Posterior cingulate gyrus (tissue), 11 donors: Measurements from ENCODE around the gene VN1R5.
"Not testable (repeated sequence)": the region's sequence is repeated elsewhere in the genome, so short reads cannot be mapped to it uniquely, and the experiment has no call there.

Experiments
- DNase-seq, 10 donors: peaks; one replicate each; pipeline versions ENCODE4 v3.0.0 to v3.0.0-alpha.2; 2020 to 2021; ENCODE audit warnings: mixed read lengths in 3 of 10
- intact Hi-C: fragments of 100-400 bp; cut with DNase I; formaldehyde crosslinking; loops from one replicate; pipeline ENCODE4 v1.15.1; 2023

The VN1R5 gene

GRCh38 chr1:247269133-247269532, 13.3 kb downstream of the VN1R5 start:
- intact Hi-C loops, result no loop called here
- DNase-seq, result no peak

DNA sequence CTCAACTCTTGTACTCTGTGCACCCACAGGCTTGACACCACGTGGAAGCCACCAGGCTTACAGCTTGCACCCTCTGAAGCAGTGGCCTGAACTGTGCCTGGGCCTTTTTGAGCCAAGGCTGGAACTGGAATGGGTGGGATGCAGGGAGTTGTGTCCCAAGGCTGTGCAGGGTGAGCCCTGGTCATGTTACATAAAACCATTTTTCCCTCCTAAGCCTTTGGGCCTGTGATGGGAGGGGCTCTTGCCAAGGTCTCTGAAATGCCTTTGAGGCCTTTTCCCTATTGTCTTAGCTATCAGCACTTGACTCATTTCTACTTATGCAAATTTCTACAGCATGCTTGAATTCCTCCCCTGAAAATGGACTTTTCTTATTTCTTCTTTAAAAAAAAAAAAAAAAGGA, 14.1 kb downstream of the VN1R5 start:
- intact Hi-C loops, result no loop called here

DNA sequence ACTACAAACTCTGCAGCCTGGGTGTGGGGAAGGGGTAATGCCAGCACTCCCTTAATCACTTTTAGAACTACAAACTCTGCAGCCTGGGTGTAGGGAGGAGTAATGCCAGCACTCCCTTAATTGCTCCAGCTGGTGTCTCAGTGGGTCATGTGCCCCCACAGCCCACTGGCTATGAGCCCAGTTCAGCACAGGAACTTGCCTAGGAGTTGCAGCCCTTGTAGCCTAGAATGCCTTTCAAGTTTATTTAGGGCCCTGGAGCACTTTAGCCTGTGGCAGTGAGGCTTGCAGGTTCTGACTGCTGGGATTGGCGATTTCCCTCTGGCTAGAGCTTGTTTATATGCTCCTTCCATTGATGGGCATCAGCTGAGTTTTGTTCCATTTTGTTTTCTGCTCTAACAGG, 17.1 kb downstream of the VN1R5 start:
- intact Hi-C loops, result no loop called here
- peak in 8 of 10 donors; percentile 18 to 89 (median 36) for DNase-seq

More for the DNA sequence above, 14.1 kb downstream of the VN1R5 start:
- DNase-seq, result no peak

DNA sequence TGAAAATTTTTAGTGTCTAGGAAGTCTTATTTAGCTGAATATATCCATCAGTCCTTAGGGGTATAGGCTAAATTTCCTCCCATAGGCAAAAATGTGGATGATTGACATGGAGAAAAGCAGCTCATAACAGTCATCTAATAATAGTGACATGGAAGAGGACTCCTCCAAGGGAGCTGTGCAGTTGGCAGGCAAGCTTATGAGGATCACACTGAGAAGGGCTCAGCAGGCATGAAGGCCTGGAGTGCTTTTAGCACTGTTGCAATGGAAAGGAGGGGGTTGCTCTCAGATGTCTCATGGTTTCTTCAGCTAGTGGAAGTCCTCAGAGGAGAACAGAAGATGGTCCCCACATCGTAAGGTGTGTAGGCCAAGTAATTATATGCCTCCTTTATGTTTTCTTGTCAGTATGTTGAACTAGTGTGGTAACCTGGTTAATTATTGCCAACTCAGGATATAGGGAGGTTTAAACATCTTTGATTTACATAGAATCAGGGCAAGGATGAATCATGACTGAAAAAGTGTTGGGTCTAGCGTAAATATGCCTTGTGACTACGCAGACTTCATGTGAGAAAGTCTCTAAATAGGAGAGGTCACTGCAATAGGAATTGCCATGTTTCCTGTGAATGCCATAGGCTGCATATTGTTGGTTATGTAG, 18.9 kb downstream of the VN1R5 start:
- intact Hi-C loops, result no loop called here
- DNase-seq, result no peak

GRCh38 chr1:247277191-247277590, 21.3 kb downstream of the VN1R5 start:
- DNase-seq, result no peak
- intact Hi-C loops, result no loop called here

GRCh38 chr1:247281001-247281574, 25.2 kb downstream of the VN1R5 start:
- DNase-seq, result no peak
- intact Hi-C loops, result no loop called here

DNA sequence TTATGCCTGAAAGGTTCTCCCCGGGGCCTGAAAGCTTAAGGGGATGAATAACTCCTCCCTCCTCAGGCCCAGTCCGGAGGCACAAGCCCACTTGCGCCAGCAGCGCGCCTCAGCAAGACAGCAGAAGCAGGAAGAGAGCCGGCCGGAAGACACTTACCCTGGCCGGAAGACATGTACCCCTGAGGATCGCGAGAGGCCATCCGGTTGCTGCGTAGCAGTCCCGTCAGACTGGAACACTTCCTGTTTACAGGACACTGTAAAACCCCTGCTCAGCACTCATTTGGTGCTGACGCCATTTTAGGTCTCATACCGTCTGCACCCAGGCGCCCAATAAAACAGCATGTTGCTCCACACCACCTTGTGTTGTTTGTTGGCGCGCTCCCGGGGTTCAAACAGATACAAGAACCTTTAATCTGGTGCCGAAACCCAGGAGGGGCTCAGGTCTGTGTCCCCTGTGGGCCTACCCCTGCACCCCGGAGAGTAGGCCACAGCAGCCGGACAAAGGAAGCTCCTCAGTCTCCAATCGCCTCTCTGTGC, 30.3 kb downstream of the VN1R5 start:
- intact Hi-C loops, result no loop called here
- DNase-seq, result peak in 1 of 10 donors; percentile 24

- intact Hi-C loops, result no loop called here
- peak in 1 of 10 donors; percentile 31 for DNase-seq
Measured at GRCh38 chr1:247287460-247287859, 31.6 kb downstream of the VN1R5 start.

DNA sequence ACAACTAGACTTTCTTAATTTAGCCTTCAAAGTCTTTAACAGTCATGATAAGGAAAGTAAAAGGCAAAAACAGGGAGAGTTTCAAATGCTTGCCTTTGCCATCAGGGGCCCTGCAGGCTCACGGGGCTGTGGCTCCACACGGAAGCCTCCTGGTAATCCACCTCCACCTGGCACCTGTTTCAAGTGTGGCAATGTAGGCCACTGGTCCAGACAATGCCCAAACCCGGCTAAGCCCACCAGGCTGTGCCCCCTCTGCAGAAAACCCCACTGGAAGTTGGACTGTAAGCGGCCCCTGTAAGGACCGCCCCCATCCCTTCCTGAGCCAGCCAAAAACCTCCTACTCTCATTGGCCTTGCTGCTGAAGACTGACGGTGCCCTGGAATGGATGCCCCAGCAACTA, 32.5 kb downstream of the VN1R5 start:
- DNase-seq, result peak in 1 of 10 donors; percentile 53
- intact Hi-C loops, result no loop called here

DNA sequence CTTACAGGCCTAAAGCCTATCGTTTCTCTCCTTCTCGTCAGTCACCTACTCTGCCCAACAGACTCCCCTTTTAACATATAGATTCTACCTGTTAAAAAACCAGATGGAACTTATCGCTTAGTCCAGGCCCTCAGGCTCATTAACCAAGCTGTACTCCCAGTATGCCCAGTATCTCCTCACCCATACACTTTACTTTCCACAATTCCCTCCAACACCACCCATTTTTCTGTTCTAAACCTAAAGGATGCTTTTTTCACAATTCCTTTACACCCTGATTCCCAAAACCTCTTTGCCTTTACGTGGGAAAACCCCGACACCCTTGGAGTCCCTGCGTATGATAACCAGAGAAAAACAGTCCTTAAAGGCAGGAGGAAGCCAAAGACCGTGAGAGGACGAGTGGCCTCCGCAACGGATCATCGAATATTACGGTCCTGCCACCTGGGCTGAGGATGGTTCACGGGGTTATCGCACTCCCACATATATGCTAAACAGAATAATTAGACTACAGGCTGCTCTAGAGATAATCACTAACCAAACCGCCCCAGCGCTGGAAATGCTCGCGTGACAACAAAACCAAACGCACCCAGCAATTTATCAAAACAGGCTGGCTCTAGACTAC, 33.5 kb downstream of the VN1R5 start:
- intact Hi-C loops, result not testable (repeated sequence)
- DNase-seq, result peak in 1 of 10 donors; percentile 11

DNA sequence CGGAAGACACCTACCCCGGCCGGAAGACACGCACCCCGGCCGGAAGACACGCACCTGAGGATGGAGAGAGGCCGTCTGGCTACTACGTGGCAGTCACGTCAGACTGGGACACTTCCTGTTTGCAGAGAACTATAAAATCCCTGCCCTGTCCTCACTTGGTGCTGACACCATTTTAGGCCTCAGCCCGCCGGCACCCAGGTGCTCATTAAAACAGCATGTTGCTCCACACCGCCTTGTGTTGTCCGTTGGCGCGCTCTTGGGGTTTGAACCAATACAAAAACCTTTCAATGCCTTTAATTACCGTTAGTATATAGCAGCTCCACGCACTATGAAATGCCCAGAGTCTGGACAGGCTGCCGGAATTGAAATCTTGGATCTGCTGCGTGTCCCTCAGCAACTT, 34.7 kb downstream of the VN1R5 start:
- intact Hi-C loops, result no loop called here
- peak in 1 of 10 donors; percentile 12 for DNase-seq

DNA sequence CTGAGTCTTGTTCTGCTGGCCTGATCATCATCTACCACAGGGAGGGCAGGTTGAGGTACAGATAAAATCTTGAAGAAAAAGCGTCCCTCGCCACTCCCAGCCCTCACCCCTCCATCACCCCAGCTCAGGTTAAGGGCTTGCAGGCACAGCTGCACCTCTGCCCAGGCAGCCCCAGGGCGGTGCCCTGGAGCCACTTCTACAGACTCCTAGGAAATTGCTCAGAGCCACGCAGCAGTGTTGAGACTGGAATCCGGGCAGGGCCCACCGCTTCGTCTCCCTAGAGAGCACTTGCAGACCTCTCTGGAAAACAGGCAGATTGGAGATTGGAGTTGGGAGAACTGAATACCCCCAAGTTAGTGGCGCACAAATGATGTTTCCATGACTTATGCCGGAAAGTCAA, 35.3 kb downstream of the VN1R5 start:
- intact Hi-C loops, result no loop called here
- peak in 1 of 10 donors; percentile 48 for DNase-seq

GRCh38 chr1:247291833-247292561, 36.1 kb downstream of the VN1R5 start:
- DNase-seq, result peak in 1 of 10 donors; percentile 24
- intact Hi-C loops, result no loop called here

DNA sequence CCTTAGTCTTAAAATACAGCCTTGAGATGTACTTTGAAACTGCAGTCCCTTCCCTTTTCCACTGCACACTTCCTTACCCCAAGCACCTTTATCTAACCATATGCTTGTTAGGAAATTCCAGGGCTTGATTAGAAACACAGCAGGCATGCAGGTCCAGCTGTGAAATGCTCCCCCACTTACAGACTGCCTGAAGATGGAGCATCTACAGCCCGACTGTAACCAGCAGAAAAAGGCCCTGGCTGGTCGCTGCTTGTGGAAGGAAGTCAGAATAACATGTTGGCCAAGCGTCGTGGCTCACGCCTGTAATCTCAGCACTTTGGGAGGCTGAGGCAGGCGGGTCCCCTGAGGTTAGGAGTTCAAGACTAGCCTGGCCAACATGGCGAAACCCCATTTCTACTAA, 37.2 kb downstream of the VN1R5 start:
- intact Hi-C loops, result no loop called here
- peak in 1 of 10 donors; percentile 59 for DNase-seq

DNA sequence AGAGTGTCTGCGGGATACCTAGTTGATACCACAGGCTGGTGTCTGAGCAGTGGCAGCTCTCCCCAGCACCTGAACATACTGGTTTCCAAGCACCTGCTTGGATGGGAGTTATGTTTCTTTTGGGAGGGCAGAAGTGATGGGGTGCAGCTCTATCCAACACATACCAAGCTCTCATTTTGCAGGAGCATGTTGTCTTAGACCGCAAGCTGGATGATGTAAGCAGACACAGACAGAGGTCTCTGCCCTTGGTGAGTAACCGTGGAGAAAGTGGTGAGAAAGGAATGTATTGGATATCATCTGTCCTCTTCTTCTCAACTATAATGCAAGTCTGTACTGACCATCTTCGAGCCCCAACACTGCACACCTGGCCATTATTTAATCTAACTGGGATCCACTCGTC, 38.4 kb downstream of the VN1R5 start:
- DNase-seq, result peak in 1 of 10 donors; percentile 14
- intact Hi-C loops, result no loop called here

- DNase-seq, result peak in 1 of 10 donors; percentile 8
- intact Hi-C loops, result no loop called here
Measured at GRCh38 chr1:247295274-247295684, 39.4 kb downstream of the VN1R5 start.

DNA sequence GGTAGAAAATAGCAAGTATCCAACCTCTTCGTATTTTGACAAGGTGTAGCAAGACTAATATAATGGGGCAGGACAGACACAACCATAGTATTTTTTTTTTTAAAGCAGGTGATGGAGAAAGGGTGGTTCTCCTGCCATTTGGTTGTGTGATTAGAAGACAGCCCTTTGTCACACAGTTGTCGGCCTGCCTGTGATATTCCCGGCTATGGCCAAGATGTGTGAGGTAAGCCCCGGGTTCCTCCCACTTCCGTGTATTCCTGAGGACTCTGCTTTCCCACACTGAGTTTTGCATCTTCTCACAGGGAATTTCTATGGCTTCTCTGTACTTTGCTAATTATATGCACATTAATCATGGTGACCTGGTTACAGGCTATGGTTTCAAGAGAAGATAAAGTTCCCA, 39.9 kb downstream of the VN1R5 start:
- intact Hi-C loops, result no loop called here

GRCh38 chr1:247296599-247297180, 40.8 kb downstream of the VN1R5 start:
- intact Hi-C loops, result no loop called here
- DNase-seq, result no peak

More for the DNA sequence above, 39.9 kb downstream of the VN1R5 start:
- DNase-seq, result peak in 1 of 10 donors; percentile 60

GRCh38 chr1:247297263-247298123, 41.6 kb downstream of the VN1R5 start:
- DNase-seq, result peak in 1 of 10 donors; percentile 52
- intact Hi-C loops, result no loop called here

DNA sequence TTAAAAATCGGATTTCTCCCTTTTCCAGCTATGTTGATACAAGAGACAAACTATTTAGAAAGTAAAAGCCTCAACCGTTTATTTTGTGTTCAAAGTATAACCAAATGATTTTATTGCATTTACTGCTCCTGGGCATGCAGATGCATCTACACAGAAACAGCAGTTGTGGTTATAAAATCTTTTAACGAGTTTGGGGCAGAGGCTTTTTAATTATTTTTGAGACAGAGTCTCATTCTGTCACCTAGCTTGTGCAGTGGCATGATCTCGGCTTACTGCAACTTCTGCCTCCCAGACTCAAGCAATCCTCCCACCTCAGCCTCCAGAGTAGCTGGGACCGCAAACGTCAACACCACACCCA, 42.2 kb downstream of the VN1R5 start:
- DNase-seq, result no peak
- intact Hi-C loops, result no loop called here
